K562 (cell line): ENCODE data around the gene THBS1. TPM values are rescaled to one million over a fixed set of nuclear protein-coding genes. Genes with fewer than 3 reads are reported as not detected.

Experiments used
- ATAC-seq: fragments of 200-7000 bp; cut with Tn5 transposase; 3 replicates; pipeline ENCODE4 v1.9.1; 2020; ENCODE audit warnings: moderate library complexity
- BruUV-seq: library from RNA; stranded (reverse); fragments of 400-500 nt; replicated peaks from 2 replicates; lab custom pipeline; 2021; lab: Mats Ljungman, UMichigan
- CTCF ChIA-PET: fragments of 300-600 bp; formaldehyde crosslinking; extraction: SDS; loops from one replicate; lab custom pipeline; 2021; ENCODE audit warnings: low intra/inter-chr PET ratio; lab: Yijun Ruan, JAX
- POLR2A ChIA-PET: fragments of 300-600, 350-650 bp; sonication (Branson Sonifier 250); formaldehyde crosslinking; extraction: SDS; loops from one replicate; lab custom pipeline; 2021; ENCODE audit warnings: antibody characterized with exemption, inconsistent platforms; lab: Yijun Ruan, JAX
- DNase-seq, 4 experiments: peaks; one replicate each; pipeline versions ENCODE4 v3.0.0 to v3.0.0-alpha.2; 2011 to 2018; ENCODE audit warnings: low spot score in 3 of 4, mixed read lengths in 3 of 4; ENCODE audit errors: extremely low read depth in 1 of 4
- FAIRE-seq: peaks from 2 replicates; lab custom pipeline; 2011; peaks lifted over from hg19 to GRCh38; lab: Jason Lieb, UNC
- H2AFZ ChIP-seq: 2 replicates; pipeline ENCODE4 v1.6.0; 2011; ENCODE audit warnings: low read depth, low read length, control low read depth, inconsistent platforms
- H3K27ac ChIP-seq: fragments of 200-600 bp; 3 replicates; pipeline ENCODE4 v1.8.0; 2011; ENCODE audit warnings: low read depth, mild to moderate bottlenecking, control low read depth, inconsistent platforms, low read length, moderate library complexity, mixed read lengths; ENCODE audit errors: extremely low read depth
- H3K27me3 ChIP-seq, 2 experiments: fragments of 300-600 bp in 1 of 2; 2 replicates in 1 of 2; 3 replicates in 1 of 2; pipeline versions ENCODE4 v1.6.0 to v1.8.0; 2011; ENCODE audit warnings: inconsistent platforms in 2 of 2, low read length in 2 of 2, mild to moderate bottlenecking in 1 of 2, mixed read lengths in 1 of 2, moderate library complexity in 1 of 2; ENCODE audit not compliant: control insufficient read depth in 2 of 2, insufficient read depth in 2 of 2
- H3K36me3 ChIP-seq: fragments of 300-600 bp; 3 replicates; pipeline ENCODE4 v1.8.0; 2011; ENCODE audit warnings: mild to moderate bottlenecking, low read length, inconsistent platforms; ENCODE audit not compliant: control insufficient read depth, insufficient read depth
- H3K4me1 ChIP-seq, 2 experiments: fragments of 200-600 bp in 1 of 2; replicated peaks in 1 of 2; 2 replicates in 1 of 2; 3 replicates in 1 of 2; pipeline versions ENCODE4 v1.5.1 to v1.8.0; 2011; ENCODE audit warnings: inconsistent platforms in 2 of 2, low read length in 2 of 2, mild to moderate bottlenecking in 1 of 2, mixed read lengths in 1 of 2, moderate library complexity in 1 of 2; ENCODE audit not compliant: control insufficient read depth in 2 of 2, insufficient read depth in 2 of 2
- H3K4me2 ChIP-seq: 2 replicates; pipeline ENCODE4 v1.6.1; 2011; ENCODE audit warnings: low read length, control low read depth, inconsistent platforms, mixed read lengths; ENCODE audit not compliant: insufficient read depth
- H3K4me3 ChIP-seq: fragments of 200-600 bp; sonication (generic), shearing (Covaris generic); 2 replicates; pipeline ENCODE4 v1.5.1; 2016; ENCODE audit warnings: control low read depth, inconsistent platforms
- H3K79me2 ChIP-seq: fragments of 200-600 bp; 3 replicates; pipeline ENCODE4 v1.8.0; 2011; ENCODE audit warnings: low read length, inconsistent platforms; ENCODE audit not compliant: control insufficient read depth, insufficient read depth
- H3K9ac ChIP-seq, 2 experiments: 2 replicates each; pipeline versions ENCODE4 v1.6.0 to v1.6.1; 2011; ENCODE audit warnings: low read depth in 2 of 2, low read length in 2 of 2, control low read depth in 1 of 2, inconsistent platforms in 1 of 2, mild to moderate bottlenecking in 1 of 2, mixed read lengths in 1 of 2; ENCODE audit not compliant: insufficient read depth in 1 of 2
- H3K9me1 ChIP-seq: one replicate; pipeline ENCODE4 v1.6.0; 2011; ENCODE audit warnings: inconsistent platforms, mild to moderate bottlenecking, low read length, moderate library complexity; ENCODE audit not compliant: control insufficient read depth, insufficient read depth
- H3K9me3 ChIP-seq: replicated peaks from 2 replicates; pipeline ENCODE4 v1.5.1; 2011; ENCODE audit warnings: low read depth, low read length, inconsistent platforms; ENCODE audit not compliant: control insufficient read depth, insufficient read depth
- H4K20me1 ChIP-seq: replicated peaks from 2 replicates; pipeline ENCODE4 v1.6.1; 2011; ENCODE audit warnings: low read length, inconsistent platforms, mixed read lengths; ENCODE audit not compliant: control insufficient read depth, insufficient read depth
- CHD2 ChIP-seq: IDR thresholded peaks from 2 replicates; pipeline ENCODE4 v1.6.1; 2011; ENCODE audit warnings: low read depth, low read length
- KDM1A ChIP-seq, 2 experiments: fragments of 450-650 bp; IDR thresholded peaks; 2 replicates each; pipeline ENCODE4 v1.6.1; 2016; ENCODE audit warnings: mild to moderate bottlenecking in 2 of 2
- KDM4B ChIP-seq, 2 experiments: fragments of 450-650 bp in 1 of 2; sonication (generic) in 1 of 2; IDR thresholded peaks; 2 replicates each; pipeline ENCODE4 v1.6.1; 2016 to 2017; ENCODE audit warnings: borderline replicate concordance in 2 of 2, antibody characterized with exemption in 1 of 2, low read depth in 1 of 2, mild to moderate bottlenecking in 1 of 2
- POLR2A ChIP-seq: fragments of 450-650 bp; conservative IDR thresholded peaks from 2 replicates; pipeline ENCODE4 v1.6.1; 2016
- POU5F1 ChIP-seq: fragments of 150-350 bp; IDR thresholded peaks from 2 replicates; pipeline ENCODE4 v1.6.1; 2014; ENCODE audit warnings: borderline replicate concordance, low read length, low read depth, mild to moderate bottlenecking; ENCODE audit not compliant: partially characterized antibody
- TGIF2 ChIP-seq: sonication (generic); formaldehyde crosslinking; IDR thresholded peaks from 2 replicates; pipeline ENCODE4 v1.8.1; 2022; ENCODE audit warnings: mild to moderate bottlenecking, missing genetic modification reagents, moderate library complexity
- TRIM28 ChIP-seq: fragments of 450-650 bp; IDR thresholded peaks from 2 replicates; pipeline ENCODE4 v1.6.1; 2017
- ZNF133 ChIP-seq: fragments of 250-450 bp; sonication (Bioruptor Pico); IDR thresholded peaks from 2 replicates; pipeline ENCODE4 v1.4.0; 2020; ENCODE audit warnings: mild to moderate bottlenecking
- ZNF143 ChIP-seq: sonication (generic); formaldehyde crosslinking; IDR thresholded peaks from 2 replicates; pipeline ENCODE4 v1.9.0; 2022; ENCODE audit warnings: mild to moderate bottlenecking, missing genetic modification reagents
- ZNF212 ChIP-seq: fragments of 450-650 bp; formaldehyde crosslinking; IDR thresholded peaks from 2 replicates; pipeline ENCODE4 v1.4.0; 2020; ENCODE audit warnings: mild to moderate bottlenecking
- ZNF24 ChIP-seq: fragments of 450-650 bp; IDR thresholded peaks from 2 replicates; pipeline ENCODE4 v1.6.1; 2016
- ZNF766 ChIP-seq: fragments of 200-800 bp; sonication (Bioruptor generic); conservative IDR thresholded peaks from 2 replicates; pipeline ENCODE4 v1.6.1; 2016; ENCODE audit warnings: missing genetic modification characterization, missing compliant biosample characterization
- WGBS: fragments of 100-300 bp; shearing (Covaris generic); methylation state at CpG from one replicate; pipeline ENCODE4 v1.1.6; 2016; ENCODE audit warnings: low coverage, mixed read lengths; ENCODE audit not compliant: insufficient coverage; ENCODE audit errors: missing lambda C conversion rate; 5-methylcytosine and 5-hydroxymethylcytosine counted together
- in situ Hi-C: fragments of 300-500 bp; cut with MboI; formaldehyde crosslinking; loops from 4 replicates; pipeline ENCODE4 v1.15.0; 2018; ENCODE audit warnings: inconsistent platforms, mixed read lengths
- intact Hi-C: fragments of 100-400 bp; cut with micrococcal nuclease; formaldehyde crosslinking; loops from 2 replicates; pipeline ENCODE4 v1.14.2; 2022
- polyA plus RNA-seq, 8 experiments: library from polyadenylated mRNA; depleted of rRNA in 4 of 8; stranded (reverse) in 5 of 8; unstranded in 3 of 8; fragments of >200 nt; fragmentation: Nextera tagmentation in 2 of 8; fragmentation: Illumina TruSeq in 1 of 8; extraction: Ambion mirVana in 2 of 8; extraction: Trizol in 1 of 8; gene quantifications; 2 replicates each; pipeline versions ENCODE4 v1.2.1 to v1.2.3, GENCODE V29; 2011 to 2014; ENCODE audit warnings: inconsistent platforms in 1 of 8, missing spikeins in 1 of 8
- total RNA-seq, 7 experiments: library from RNA; depleted of rRNA in 6 of 7; stranded (reverse); fragments of >200 nt in 6 of 7; fragmentation: Illumina TruSeq in 2 of 7; extraction: Trizol in 2 of 7; gene quantifications; 2 replicates each; pipeline versions ENCODE4 v1.2.1 to v1.2.3, GENCODE V29; 2011 to 2021; ENCODE audit warnings: low replicate concordance in 1 of 7
- TF ChIP-seq, protein P1 (sequence below): sonication (generic); formaldehyde crosslinking; IDR thresholded peaks from 2 replicates; pipeline ENCODE4 v1.8.0; 2022; ENCODE audit warnings: missing genetic modification reagents, mild to moderate bottlenecking, moderate library complexity, borderline replicate concordance
- TF ChIP-seq, protein P2 (sequence below): IDR thresholded peaks from 2 replicates; pipeline ENCODE4 v1.6.1; 2012; ENCODE audit warnings: low read depth, low read length, improper control_type of control experiment, borderline replicate concordance
- TF ChIP-seq, protein P3 (sequence below): sonication (generic); formaldehyde crosslinking; IDR thresholded peaks from 2 replicates; pipeline ENCODE4 v1.8.0; 2022; ENCODE audit warnings: mild to moderate bottlenecking, low read depth, missing genetic modification reagents
- TF ChIP-seq, protein P4 (sequence below): sonication (generic); formaldehyde crosslinking; IDR thresholded peaks from 2 replicates; pipeline ENCODE4 v1.8.1; 2023; ENCODE audit warnings: mild to moderate bottlenecking, missing genetic modification reagents

The THBS1 gene
- total and polyA plus RNA-seq, 9 of the 15 experiments (the other 6 are each of a cell fraction or from before 2014, with no cell fraction given), result 0.04 to 1.3 (median 0.40) TPM

DNA sequence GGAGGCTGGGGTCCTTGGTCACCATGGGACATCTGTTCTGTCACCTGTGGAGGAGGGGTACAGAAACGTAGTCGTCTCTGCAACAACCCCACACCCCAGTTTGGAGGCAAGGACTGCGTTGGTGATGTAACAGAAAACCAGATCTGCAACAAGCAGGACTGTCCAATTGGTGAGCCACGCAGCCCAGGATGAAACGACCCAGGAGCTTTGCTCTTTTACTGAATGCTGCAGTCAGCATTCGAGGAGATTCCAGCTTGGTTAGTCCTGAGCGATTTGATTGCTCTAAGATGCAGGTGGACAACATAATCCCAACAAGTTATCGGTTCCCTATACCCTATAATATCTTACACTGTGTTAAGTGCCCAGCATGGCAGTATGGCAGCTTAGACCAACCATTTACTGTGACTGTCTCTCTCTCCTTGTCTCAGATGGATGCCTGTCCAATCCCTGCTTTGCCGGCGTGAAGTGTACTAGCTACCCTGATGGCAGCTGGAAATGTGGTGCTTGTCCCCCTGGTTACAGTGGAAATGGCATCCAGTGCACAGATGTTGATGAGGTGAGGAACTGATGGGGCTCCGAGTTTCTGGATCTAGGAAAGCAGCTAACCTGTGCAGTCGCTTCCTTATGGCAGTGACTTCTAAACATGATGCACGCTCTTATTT is 7.8 kb downstream of the THBS1 start:
- in situ Hi-C loops (loop anchor here (25.0 kb wide), 1 partner anchor 776 kb away; no protein-coding TSS in a partner anchor), intact Hi-C loops (loop anchor here (10.0 kb wide), 2 partner anchors 194 to 884 kb away; no protein-coding TSS in a partner anchor)
- FAIRE-seq (no peak), DNase-seq (no peak), ATAC-seq (no peak)
- H3K27ac ChIP-seq, result no peak overlapping the region
- no peak overlapping the region for H2AFZ ChIP-seq
- H3K4me3 ChIP-seq, result no peak overlapping the region
- CTCF ChIA-PET, result no interaction called here
- H3K9ac ChIP-seq, result no peak overlapping the region
- no peaks in the 10 kb centered on the region for H3K9me3 ChIP-seq
- H3K4me1 ChIP-seq, result no peaks in the 10 kb centered on the region; a peak in 1 of 5 replicates
- H3K79me2 ChIP-seq, result no peaks in the 10 kb centered on the region
- peaks cover 38 to 71% of the 10 kb centered on the region in 2 experiments for H3K27me3 ChIP-seq
- no peaks in the 10 kb centered on the region for H4K20me1 ChIP-seq
- TF ChIP-seq, protein P1, sequence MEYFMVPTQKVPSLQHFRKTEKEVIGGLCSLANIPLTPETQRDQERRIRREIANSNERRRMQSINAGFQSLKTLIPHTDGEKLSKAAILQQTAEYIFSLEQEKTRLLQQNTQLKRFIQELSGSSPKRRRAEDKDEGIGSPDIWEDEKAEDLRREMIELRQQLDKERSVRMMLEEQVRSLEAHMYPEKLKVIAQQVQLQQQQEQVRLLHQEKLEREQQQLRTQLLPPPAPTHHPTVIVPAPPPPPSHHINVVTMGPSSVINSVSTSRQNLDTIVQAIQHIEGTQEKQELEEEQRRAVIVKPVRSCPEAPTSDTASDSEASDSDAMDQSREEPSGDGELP (CRISPR knock-in tag), result no peak
- TF ChIP-seq, protein P2, sequence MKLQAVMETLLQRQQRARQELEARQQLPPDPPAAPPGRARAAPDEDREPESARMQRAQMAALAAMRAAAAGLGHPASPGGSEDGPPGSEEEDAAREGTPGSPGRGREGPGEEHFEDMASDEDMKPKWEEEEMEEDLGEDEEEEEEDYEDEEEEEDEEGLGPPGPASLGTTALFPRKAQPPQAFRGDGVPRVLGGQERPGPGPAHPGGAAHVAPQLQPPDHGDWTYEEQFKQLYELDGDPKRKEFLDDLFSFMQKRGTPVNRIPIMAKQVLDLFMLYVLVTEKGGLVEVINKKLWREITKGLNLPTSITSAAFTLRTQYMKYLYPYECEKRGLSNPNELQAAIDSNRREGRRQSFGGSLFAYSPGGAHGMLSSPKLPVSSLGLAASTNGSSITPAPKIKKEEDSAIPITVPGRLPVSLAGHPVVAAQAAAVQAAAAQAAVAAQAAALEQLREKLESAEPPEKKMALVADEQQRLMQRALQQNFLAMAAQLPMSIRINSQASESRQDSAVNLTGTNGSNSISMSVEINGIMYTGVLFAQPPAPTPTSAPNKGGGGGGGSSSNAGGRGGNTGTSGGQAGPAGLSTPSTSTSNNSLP, result no peak
- TF ChIP-seq TRIM28 (no peak), KDM4B (IDR thresholded peaks at IDR 0.05; ENCODE audit: borderline replicate concordance in 2 of 2, low read depth in 1 of 2) (no peak), POU5F1 (no peak), ZNF133 (CRISPR knock-in tag) (no peak), ZNF212 (CRISPR knock-in tag) (no peak), TGIF2 (CRISPR knock-in tag) (no peak), POLR2A (no peak), CHD2 (no peak), ZNF143 (CRISPR knock-in tag) (no peak), ZNF24 (no peak), ZNF766 (CRISPR knock-in tag) (no peak), KDM1A (IDR thresholded peaks at IDR 0.05) (no peak)
- TF ChIP-seq, protein P3, sequence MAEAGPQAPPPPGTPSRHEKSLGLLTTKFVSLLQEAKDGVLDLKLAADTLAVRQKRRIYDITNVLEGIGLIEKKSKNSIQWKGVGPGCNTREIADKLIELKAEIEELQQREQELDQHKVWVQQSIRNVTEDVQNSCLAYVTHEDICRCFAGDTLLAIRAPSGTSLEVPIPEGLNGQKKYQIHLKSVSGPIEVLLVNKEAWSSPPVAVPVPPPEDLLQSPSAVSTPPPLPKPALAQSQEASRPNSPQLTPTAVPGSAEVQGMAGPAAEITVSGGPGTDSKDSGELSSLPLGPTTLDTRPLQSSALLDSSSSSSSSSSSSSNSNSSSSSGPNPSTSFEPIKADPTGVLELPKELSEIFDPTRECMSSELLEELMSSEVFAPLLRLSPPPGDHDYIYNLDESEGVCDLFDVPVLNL (CRISPR knock-in tag), result no peak
- TF ChIP-seq, protein P4, sequence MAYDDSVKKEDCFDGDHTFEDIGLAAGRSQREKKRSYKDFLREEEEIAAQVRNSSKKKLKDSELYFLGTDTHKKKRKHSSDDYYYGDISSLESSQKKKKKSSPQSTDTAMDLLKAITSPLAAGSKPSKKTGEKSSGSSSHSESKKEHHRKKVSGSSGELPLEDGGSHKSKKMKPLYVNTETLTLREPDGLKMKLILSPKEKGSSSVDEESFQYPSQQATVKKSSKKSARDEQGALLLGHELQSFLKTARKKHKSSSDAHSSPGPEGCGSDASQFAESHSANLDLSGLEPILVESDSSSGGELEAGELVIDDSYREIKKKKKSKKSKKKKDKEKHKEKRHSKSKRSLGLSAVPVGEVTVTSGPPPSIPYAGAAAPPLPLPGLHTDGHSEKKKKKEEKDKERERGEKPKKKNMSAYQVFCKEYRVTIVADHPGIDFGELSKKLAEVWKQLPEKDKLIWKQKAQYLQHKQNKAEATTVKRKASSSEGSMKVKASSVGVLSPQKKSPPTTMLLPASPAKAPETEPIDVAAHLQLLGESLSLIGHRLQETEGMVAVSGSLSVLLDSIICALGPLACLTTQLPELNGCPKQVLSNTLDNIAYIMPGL, result no peak
- H3K36me3 ChIP-seq, result no peaks in the 10 kb centered on the region
- H3K4me2 ChIP-seq, result no peak overlapping the region
- POLR2A ChIA-PET, result no interaction called here
- BruUV-seq, result no TSS peak
- 2% methylated on average over 13 of the region's 13 CpGs for WGBS
- H3K9me1 ChIP-seq, result no peaks in the 10 kb centered on the region
